Esophagus muscularis mucosa (tissue), 4 donors: ENCODE measurements around the gene H2AZ1. TPM values are rescaled to one million over a fixed set of nuclear protein-coding genes. Genes with fewer than 3 reads are reported as not detected.
"Not testable (repeated sequence)": the region's sequence is repeated elsewhere in the genome, so short reads cannot be mapped to it uniquely, and the experiment has no call there.

Source experiments
- DNase-seq: peaks from one replicate; pipeline ENCODE4 v3.0.0-alpha.2; 2017; ENCODE audit errors: extremely low spot score
- H3K27ac ChIP-seq, 4 donors: fragments of 200-600 bp; sonication (generic); replicated peaks in 1 of 4; 1 replicate in 3 of 4; 2 replicates in 1 of 4; pipeline ENCODE4 v1.5.1; 2016 to 2019; ENCODE audit warnings: mild to moderate bottlenecking in 1 of 4
- H3K27me3 ChIP-seq, 4 donors: fragments of 200-600 bp; sonication (generic); one replicate each; pipeline versions ENCODE4 v1.5.1 to v1.6.0; 2016 to 2019
- H3K36me3 ChIP-seq, 4 donors: fragments of 200-600 bp; sonication (generic); one replicate each; pipeline ENCODE4 v1.5.1; 2016 to 2019
- H3K4me1 ChIP-seq, 4 donors: fragments of 200-600 bp; sonication (generic); one replicate each; pipeline ENCODE4 v1.5.1; 2016 to 2019
- H3K4me3 ChIP-seq, 4 donors: fragments of 200-600 bp; sonication (generic); 1 replicate in 2 of 4; 2 replicates in 2 of 4; pipeline ENCODE4 v1.5.1; 2016 to 2019; ENCODE audit warnings: mild to moderate bottlenecking in 4 of 4, moderate library complexity in 1 of 4
- H3K9me3 ChIP-seq, 4 donors: fragments of 200-600 bp; sonication (generic); 1 replicate in 3 of 4; 2 replicates in 1 of 4; pipeline ENCODE4 v1.5.1; 2016 to 2019
- CTCF ChIP-seq, 3 experiments: fragments of 200-600 bp in 2 of 3; fragments of 450-650 bp in 1 of 3; sonication (generic) in 2 of 3; IDR thresholded peaks; one replicate each; pipeline ENCODE4 v1.5.1; 2017 to 2019; ENCODE audit warnings: antibody characterized with exemption in 3 of 3, mild to moderate bottlenecking in 2 of 3, moderate library complexity in 1 of 3
- EP300 ChIP-seq: sonication (generic); formaldehyde crosslinking; IDR thresholded peaks from one replicate; pipeline ENCODE4 v1.6.1; 2017; ENCODE audit warnings: antibody characterized with exemption
- POLR2A ChIP-seq: fragments of 450-650 bp; IDR thresholded peaks from one replicate; pipeline ENCODE4 v1.6.1; 2017; ENCODE audit warnings: antibody characterized with exemption, moderate library complexity, mild to moderate bottlenecking, low read depth
- POLR2AphosphoS5 ChIP-seq, 2 donors: sonication (generic); formaldehyde crosslinking; IDR thresholded peaks; one replicate each; pipeline ENCODE4 v1.6.1; 2017; ENCODE audit warnings: antibody characterized with exemption in 2 of 2
- WGBS: methylation state at CpG from one replicate; pipeline ENCODE4 v1.1.5; 2018; 5-methylcytosine and 5-hydroxymethylcytosine counted together
- intact Hi-C: fragments of 100-400 bp; cut with DNase I; formaldehyde crosslinking; loops from one replicate; pipeline ENCODE4 v1.15.1; 2023
- total RNA-seq, 4 donors: library from RNA; depleted of rRNA; stranded (reverse); fragments of >200 nt; gene quantifications; one replicate each; pipeline versions ENCODE4 v1.1.0 to v1.2.1, GENCODE V29; 2016

The H2AZ1 gene
- total RNA-seq, 4 donors from 2014 or later = 173 to 247 (median 195) TPM

GRCh38 chr4:99966692-99967091 is 16.6 kb upstream of the H2AZ1 start:
- no peak for TF ChIP-seq POLR2A
- TF ChIP-seq CTCF (IDR thresholded peaks at IDR 0.05) = no peak
- no peak for TF ChIP-seq EP300
- TF ChIP-seq POLR2AphosphoS5 (IDR thresholded peaks at IDR 0.05) = no peak
- H3K27me3 ChIP-seq = peaks cover 0 to 8% (median 0%) of the 10 kb centered on the region in 4 donors

GRCh38 chr4:99965674-99966350 is 15.7 kb upstream of the H2AZ1 start:
- H3K4me1 ChIP-seq = no peaks in the 10 kb centered on the region
- DNase-seq = no peak
- peaks cover 0 to 8% (median 0%) of the 10 kb centered on the region in 4 donors for H3K27me3 ChIP-seq
- intact Hi-C loops = no loop called here
- H3K4me3 ChIP-seq = no peak overlapping the region
- H3K9me3 ChIP-seq = no peaks in the 10 kb centered on the region
- TF ChIP-seq EP300 = no peak
- TF ChIP-seq CTCF (IDR thresholded peaks at IDR 0.05) = no peak
- TF ChIP-seq POLR2A = no peak
- TF ChIP-seq POLR2AphosphoS5 (IDR thresholded peaks at IDR 0.05) = no peak
- no peak overlapping the region for H3K27ac ChIP-seq
- H3K36me3 ChIP-seq = no peaks in the 10 kb centered on the region
- 70% methylated on average over 5 of the region's 5 CpGs for WGBS

More at GRCh38 chr4:99966692-99967091, 16.6 kb upstream of the H2AZ1 start:
- H3K4me3 ChIP-seq = no peak overlapping the region
- no peak overlapping the region for H3K27ac ChIP-seq
- DNase-seq = no peak
- H3K4me1 ChIP-seq = no peaks in the 10 kb centered on the region
- intact Hi-C loops = no loop called here
- no peaks in the 10 kb centered on the region for H3K36me3 ChIP-seq
- no peaks in the 10 kb centered on the region for H3K9me3 ChIP-seq
- 95% methylated on average over 3 of the region's 3 CpGs for WGBS

GRCh38 chr4:99965173-99965572 is 15.1 kb upstream of the H2AZ1 start:
- Histone ChIP-seq H3K27ac (no peak overlapping the region), H3K36me3 (no peaks in the 10 kb centered on the region), H3K4me1 (no peaks in the 10 kb centered on the region), H3K4me3 (no peak overlapping the region), H3K27me3 (peaks cover 0 to 8% (median 0%) of the 10 kb centered on the region in 4 donors), H3K9me3 (no peaks in the 10 kb centered on the region)
- no peak for DNase-seq
- intact Hi-C loops = no loop called here
- TF ChIP-seq POLR2AphosphoS5 (IDR thresholded peaks at IDR 0.05) = no peak
- no peak for TF ChIP-seq CTCF (IDR thresholded peaks at IDR 0.05)
- TF ChIP-seq POLR2A = no peak
- no peak for TF ChIP-seq EP300

GRCh38 chr4:99961711-99962110 is 11.6 kb upstream of the H2AZ1 start:
- Histone ChIP-seq H3K27ac (no peak overlapping the region), H3K9me3 (no peaks in the 10 kb centered on the region), H3K36me3 (no peaks in the 10 kb centered on the region), H3K4me3 (no peak overlapping the region), H3K27me3 (peaks cover 0 to 8% (median 0%) of the 10 kb centered on the region in 4 donors), H3K4me1 (no peaks in the 10 kb centered on the region)
- 96% methylated on average over 1 of the region's 1 CpG for WGBS
- no peak for TF ChIP-seq CTCF (IDR thresholded peaks at IDR 0.05)
- TF ChIP-seq EP300 = no peak
- no peak for DNase-seq
- intact Hi-C loops = no loop called here

- intact Hi-C loops = no loop called here
- H3K4me3 ChIP-seq = no peak overlapping the region
- TF ChIP-seq CTCF (IDR thresholded peaks at IDR 0.05) = no peak
- TF ChIP-seq POLR2AphosphoS5 (IDR thresholded peaks at IDR 0.05) = no peak
- TF ChIP-seq POLR2A = no peak
- TF ChIP-seq EP300 = no peak
Observed at GRCh38 chr4:99960648-99961047, 10.6 kb upstream of the H2AZ1 start.

GRCh38 chr4:99958207-99958606 is 8.1 kb upstream of the H2AZ1 start:
- WGBS = 94% methylated on average over 3 of the region's 3 CpGs
- H3K4me1 ChIP-seq, DNase-seq, H3K27ac ChIP-seq, H3K27me3 ChIP-seq, H3K36me3 ChIP-seq, H3K4me3 ChIP-seq, H3K9me3 ChIP-seq, intact Hi-C loops: not testable (repeated sequence)

More at GRCh38 chr4:99960648-99961047, 10.6 kb upstream of the H2AZ1 start:
- Histone ChIP-seq H3K36me3 (no peaks in the 10 kb centered on the region), H3K27me3 (peaks cover 0 to 8% (median 0%) of the 10 kb centered on the region in 4 donors), H3K9me3 (no peaks in the 10 kb centered on the region), H3K27ac (no peak overlapping the region), H3K4me1 (no peaks in the 10 kb centered on the region)
- no peak for DNase-seq
- 88% methylated on average over 2 of the region's 2 CpGs for WGBS
